Astrocyte (in vitro differentiated cells and primary cell): Measurements from ENCODE around the gene CTXND1. TPM values are rescaled to one million over a fixed set of nuclear protein-coding genes. Genes with fewer than 3 reads are reported as not detected.

ENCODE experiments used
- DNase-seq: peaks from one replicate; pipeline ENCODE4 v3.0.0-alpha.2; 2010; ENCODE audit warnings: low read depth
- FAIRE-seq: peaks from 2 replicates; lab custom pipeline; 2011; peaks lifted over from hg19 to GRCh38; lab: Jason Lieb, UNC
- H2AFZ ChIP-seq: 2 replicates; pipeline ENCODE4 v1.6.0; 2012; ENCODE audit warnings: low read depth, low read length, inconsistent platforms
- H3K27ac ChIP-seq: 2 replicates; pipeline ENCODE4 v1.5.1; 2011; ENCODE audit warnings: low read depth, low read length, inconsistent platforms
- H3K27me3 ChIP-seq: 2 replicates; pipeline ENCODE4 v1.6.0; 2011; ENCODE audit warnings: low read length, inconsistent platforms; ENCODE audit not compliant: insufficient read depth
- H3K36me3 ChIP-seq: 2 replicates; pipeline ENCODE4 v1.5.1; 2011; ENCODE audit warnings: low read length, inconsistent platforms; ENCODE audit not compliant: insufficient read depth
- H3K4me1 ChIP-seq: 2 replicates; pipeline ENCODE4 v1.5.1; 2011; ENCODE audit warnings: low read length, inconsistent platforms; ENCODE audit not compliant: insufficient read depth
- H3K4me2 ChIP-seq: 2 replicates; pipeline ENCODE4 v1.6.0; 2012; ENCODE audit warnings: low read length, inconsistent platforms
- H3K4me3 ChIP-seq: 2 replicates; pipeline ENCODE4 v1.5.1; 2011; ENCODE audit warnings: low read depth, mild to moderate bottlenecking, low read length, inconsistent platforms; ENCODE audit not compliant: insufficient read depth
- H3K79me2 ChIP-seq: 2 replicates; pipeline ENCODE4 v1.6.0; 2012; ENCODE audit warnings: mild to moderate bottlenecking, low read length, inconsistent platforms; ENCODE audit not compliant: insufficient read depth
- H3K9ac ChIP-seq: 2 replicates; pipeline ENCODE4 v1.6.0; 2012; ENCODE audit warnings: mild to moderate bottlenecking, low read length, inconsistent platforms
- H3K9me3 ChIP-seq: 2 replicates; pipeline ENCODE4 v1.5.1; 2012; ENCODE audit warnings: low read depth, mild to moderate bottlenecking, low read length, inconsistent platforms; ENCODE audit not compliant: insufficient read depth
- H4K20me1 ChIP-seq: 2 replicates; pipeline ENCODE4 v1.6.0; 2012; ENCODE audit warnings: low read length, inconsistent platforms; ENCODE audit not compliant: insufficient read depth
- H3K27ac Mint-ChIP-seq: one replicate; pipeline ENCODE4 v1.8.0; 2021; ENCODE audit warnings: mild to moderate bottlenecking, mixed read lengths; ENCODE audit not compliant: unreplicated experiment
- H3K27me3 Mint-ChIP-seq: one replicate; pipeline ENCODE4 v1.8.0; 2021; ENCODE audit warnings: low read depth, mixed read lengths; ENCODE audit not compliant: unreplicated experiment
- H3K36me3 Mint-ChIP-seq: one replicate; pipeline ENCODE4 v1.8.0; 2021; ENCODE audit warnings: low read depth, mixed read lengths; ENCODE audit not compliant: unreplicated experiment
- H3K4me1 Mint-ChIP-seq: one replicate; pipeline ENCODE4 v1.8.0; 2021; ENCODE audit warnings: low read depth, mixed read lengths; ENCODE audit not compliant: unreplicated experiment
- H3K4me3 Mint-ChIP-seq: one replicate; pipeline ENCODE4 v1.8.0; 2021; ENCODE audit warnings: mild to moderate bottlenecking, moderate library complexity, mixed read lengths; ENCODE audit not compliant: unreplicated experiment
- H3K9me3 Mint-ChIP-seq: one replicate; pipeline ENCODE4 v1.8.0; 2021; ENCODE audit warnings: mild to moderate bottlenecking, mixed read lengths; ENCODE audit not compliant: unreplicated experiment
- CTCF ChIP-seq: IDR thresholded peaks from 2 replicates; pipeline ENCODE4 v1.5.1; 2011; ENCODE audit warnings: low read depth, mild to moderate bottlenecking, inconsistent platforms, low read length, moderate library complexity; ENCODE audit not compliant: insufficient read depth
- EZH2 ChIP-seq: IDR thresholded peaks from 2 replicates; pipeline ENCODE4 v1.6.1; 2012; ENCODE audit warnings: mild to moderate bottlenecking, low read length, inconsistent platforms; ENCODE audit not compliant: insufficient read depth
- total RNA-seq: library from RNA; stranded (reverse); gene quantifications from 2 replicates; pipeline ENCODE4 v1.2.1, GENCODE V29; 2021

The CTXND1 gene
- total RNA-seq, 1 donor from 2014 or later, result not detected

- TF ChIP-seq EZH2 (no peak), CTCF (no peak)
Observed at GRCh38 chr15:80172401-80172800, 79.6 kb downstream of the CTXND1 start.

GRCh38 chr15:80171787-80172186, 80.2 kb downstream of the CTXND1 start:
- no peak overlapping the region for H3K4me2 ChIP-seq
- no peak overlapping the region for H2AFZ ChIP-seq
- FAIRE-seq, result no peak
- TF ChIP-seq CTCF (no peak), EZH2 (no peak)
- H3K79me2 ChIP-seq, result no peaks in the 10 kb centered on the region
- peaks cover 13% of the 10 kb centered on the region for H3K4me1 ChIP-seq
- H3K27ac ChIP-seq, result no peak overlapping the region
- no peak overlapping the region for H3K27ac Mint-ChIP-seq
- peaks cover 2% of the 10 kb centered on the region for H3K4me1 Mint-ChIP-seq
- peaks cover 5% of the 10 kb centered on the region for H4K20me1 ChIP-seq
- no peaks in the 10 kb centered on the region for H3K36me3 ChIP-seq
- no peak overlapping the region for H3K4me3 ChIP-seq
- H3K9me3 Mint-ChIP-seq, result peaks cover 3% of the 10 kb centered on the region
- H3K9me3 ChIP-seq, result no peaks in the 10 kb centered on the region
- H3K27me3 ChIP-seq, result no peaks in the 10 kb centered on the region
- no peaks in the 10 kb centered on the region for H3K27me3 Mint-ChIP-seq
- H3K9ac ChIP-seq, result no peak overlapping the region
- H3K4me3 Mint-ChIP-seq, result no peak overlapping the region
- H3K36me3 Mint-ChIP-seq, result peaks cover 22% of the 10 kb centered on the region
- no peak for DNase-seq

More at GRCh38 chr15:80172401-80172800, 79.6 kb downstream of the CTXND1 start:
- Histone ChIP-seq H3K9me3 (no peaks in the 10 kb centered on the region), H3K4me1 (peaks cover 13% of the 10 kb centered on the region), H3K27ac (no peak overlapping the region), H3K9ac (no peak overlapping the region), H3K4me3 (no peak overlapping the region), H3K4me2 (no peak overlapping the region), H4K20me1 (peaks cover 5% of the 10 kb centered on the region), H3K36me3 (no peaks in the 10 kb centered on the region), H2AFZ (no peak overlapping the region), H3K27me3 (no peaks in the 10 kb centered on the region), H3K79me2 (no peaks in the 10 kb centered on the region)
- Mint-ChIP-seq H3K4me1 (peaks cover 2% of the 10 kb centered on the region), H3K9me3 (peaks cover 3% of the 10 kb centered on the region), H3K27me3 (no peaks in the 10 kb centered on the region), H3K27ac (no peak overlapping the region), H3K36me3 (peaks cover 27% of the 10 kb centered on the region), H3K4me3 (no peak overlapping the region)
- FAIRE-seq (no peak), DNase-seq (no peak)

- H3K4me1 ChIP-seq, result peaks cover 13% of the 10 kb centered on the region
- H3K27ac Mint-ChIP-seq, result no peak overlapping the region
- FAIRE-seq (no peak), DNase-seq (no peak)
- H3K27ac ChIP-seq, result no peak overlapping the region
- H3K4me2 ChIP-seq, result no peak overlapping the region
- H3K9ac ChIP-seq, result no peak overlapping the region
- H3K4me3 Mint-ChIP-seq, result no peak overlapping the region
- no peak overlapping the region for H3K4me3 ChIP-seq
- H3K36me3 ChIP-seq, result no peaks in the 10 kb centered on the region
- no peak overlapping the region for H2AFZ ChIP-seq
- H3K27me3 ChIP-seq, result no peaks in the 10 kb centered on the region
- peaks cover 5% of the 10 kb centered on the region for H4K20me1 ChIP-seq
- H3K9me3 ChIP-seq, result no peaks in the 10 kb centered on the region
- peaks cover 2% of the 10 kb centered on the region for H3K4me1 Mint-ChIP-seq
- TF ChIP-seq CTCF, result no peak
- no peak for TF ChIP-seq EZH2
- H3K36me3 Mint-ChIP-seq, result peaks cover 15% of the 10 kb centered on the region
- no peaks in the 10 kb centered on the region for H3K79me2 ChIP-seq
- H3K27me3 Mint-ChIP-seq, result no peaks in the 10 kb centered on the region
- no peaks in the 10 kb centered on the region for H3K9me3 Mint-ChIP-seq
Observed at GRCh38 chr15:80170596-80170995, 81.4 kb downstream of the CTXND1 start.
